GM12878 (cell line): Measurements from ENCODE around the gene MFSD6.

Source experiments
- CHD2 ChIP-seq: IDR thresholded peaks from 2 replicates; pipeline ENCODE4 v1.6.1; 2011; ENCODE audit warnings: low read depth, low read length, improper control_type of control experiment, borderline replicate concordance
- CREB1 ChIP-seq: IDR thresholded peaks from 2 replicates; pipeline ENCODE4 v1.6.1; 2012; ENCODE audit warnings: low read depth, mild to moderate bottlenecking, inconsistent platforms
- EZH2 ChIP-seq: IDR thresholded peaks from 2 replicates; pipeline ENCODE4 v1.6.1; 2012; ENCODE audit warnings: low read depth, mild to moderate bottlenecking, control low read depth, inconsistent platforms, low read length, borderline replicate concordance; ENCODE audit not compliant: control insufficient read depth
- KDM1A ChIP-seq: fragments of 200-600 bp; sonication (generic); IDR thresholded peaks from 2 replicates; pipeline ENCODE4 v1.6.1; 2016; ENCODE audit warnings: borderline replicate concordance
- LARP7 ChIP-seq: fragments of 450-650 bp; IDR thresholded peaks from 2 replicates; pipeline ENCODE4 v1.6.1; 2017; ENCODE audit warnings: mild to moderate bottlenecking
- NFYA ChIP-seq: IDR thresholded peaks from 2 replicates; pipeline ENCODE4 v1.6.1; 2011; ENCODE audit warnings: low read depth, mild to moderate bottlenecking, low read length, improper control_type of control experiment, borderline replicate concordance
- RAD21 ChIP-seq: IDR thresholded peaks from 2 replicates; pipeline ENCODE4 v1.6.1; 2011; ENCODE audit warnings: mild to moderate bottlenecking, low read depth, low read length, moderate library complexity; ENCODE audit not compliant: insufficient read depth
- TAF1 ChIP-seq: IDR thresholded peaks from 2 replicates; pipeline ENCODE4 v1.6.1; 2011; ENCODE audit warnings: mild to moderate bottlenecking, low read depth, low read length, borderline replicate concordance
- ZSCAN29 ChIP-seq: fragments of 450-650 bp; IDR thresholded peaks from 2 replicates; pipeline ENCODE4 v1.6.1; 2017; ENCODE audit warnings: mild to moderate bottlenecking, moderate library complexity
- TF ChIP-seq, protein P1 (sequence below): IDR thresholded peaks from 2 replicates; pipeline ENCODE4 v1.6.1; 2012; ENCODE audit warnings: low read depth, low read length, improper control_type of control experiment
- TF ChIP-seq, protein P2 (sequence below), 3 experiments: IDR thresholded peaks in 2 of 3; conservative IDR thresholded peaks in 1 of 3; 2 replicates each; pipeline ENCODE4 v1.5.1; 2011; ENCODE audit warnings: low read depth in 3 of 3, low read length in 3 of 3, mild to moderate bottlenecking in 3 of 3, control low read depth in 2 of 3, moderate library complexity in 2 of 3, inconsistent platforms in 1 of 3, mixed read lengths in 1 of 3; ENCODE audit not compliant: control insufficient read depth in 2 of 3, insufficient read depth in 1 of 3; ENCODE audit errors: extremely low read depth in 1 of 3
- TF ChIP-seq, protein P3 (sequence below): fragments of 450-650 bp; IDR thresholded peaks from 2 replicates; pipeline ENCODE4 v1.6.1; 2017; ENCODE audit warnings: low read depth, mild to moderate bottlenecking, moderate library complexity

DNA sequence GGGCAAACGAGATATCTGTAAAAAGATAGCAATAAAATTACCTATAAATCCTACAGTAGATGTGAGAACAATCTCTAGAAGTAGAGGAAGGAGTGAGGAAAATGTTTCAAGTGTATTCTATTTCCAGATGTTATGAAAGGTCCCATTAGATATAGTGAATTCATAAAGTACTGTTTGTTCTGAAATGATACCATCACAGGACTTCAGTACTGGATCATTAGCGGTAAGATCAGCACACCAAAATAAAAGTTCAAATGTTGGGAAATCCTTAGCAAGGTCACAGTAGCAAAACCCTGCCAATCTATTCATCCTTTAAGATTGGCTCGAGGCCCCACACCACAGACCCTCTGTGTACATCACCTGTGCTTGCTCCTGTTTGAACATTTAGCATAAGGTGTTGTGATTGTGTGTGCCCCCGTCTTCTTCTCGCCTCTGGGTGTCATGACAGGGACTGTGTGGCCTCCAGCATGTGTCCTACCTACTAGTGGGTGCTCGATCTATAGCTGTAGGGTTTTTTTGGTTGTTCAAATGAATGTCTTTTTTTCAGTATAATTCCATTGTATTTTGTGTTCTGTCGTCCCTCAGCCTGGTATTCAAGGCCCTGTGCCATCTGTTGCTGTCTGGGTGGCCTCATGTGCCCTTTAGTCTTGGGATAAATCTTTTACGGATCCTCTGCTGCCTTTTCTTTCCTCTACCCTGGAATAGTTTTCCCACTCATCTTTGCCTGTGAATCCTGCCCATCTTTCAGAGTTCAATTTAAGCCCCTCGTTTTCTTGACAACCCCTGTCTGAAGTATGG, 9.1 kb downstream of the MFSD6 start:
- TF ChIP-seq EZH2: no peak
- no peak for TF ChIP-seq TAF1
- TF ChIP-seq, protein P1, sequence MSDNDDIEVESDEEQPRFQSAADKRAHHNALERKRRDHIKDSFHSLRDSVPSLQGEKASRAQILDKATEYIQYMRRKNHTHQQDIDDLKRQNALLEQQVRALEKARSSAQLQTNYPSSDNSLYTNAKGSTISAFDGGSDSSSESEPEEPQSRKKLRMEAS: no peak
- TF ChIP-seq RAD21: no peak
- no peak for TF ChIP-seq KDM1A
- no peak for TF ChIP-seq CREB1
- no peak for TF ChIP-seq LARP7
- TF ChIP-seq, protein P2, sequence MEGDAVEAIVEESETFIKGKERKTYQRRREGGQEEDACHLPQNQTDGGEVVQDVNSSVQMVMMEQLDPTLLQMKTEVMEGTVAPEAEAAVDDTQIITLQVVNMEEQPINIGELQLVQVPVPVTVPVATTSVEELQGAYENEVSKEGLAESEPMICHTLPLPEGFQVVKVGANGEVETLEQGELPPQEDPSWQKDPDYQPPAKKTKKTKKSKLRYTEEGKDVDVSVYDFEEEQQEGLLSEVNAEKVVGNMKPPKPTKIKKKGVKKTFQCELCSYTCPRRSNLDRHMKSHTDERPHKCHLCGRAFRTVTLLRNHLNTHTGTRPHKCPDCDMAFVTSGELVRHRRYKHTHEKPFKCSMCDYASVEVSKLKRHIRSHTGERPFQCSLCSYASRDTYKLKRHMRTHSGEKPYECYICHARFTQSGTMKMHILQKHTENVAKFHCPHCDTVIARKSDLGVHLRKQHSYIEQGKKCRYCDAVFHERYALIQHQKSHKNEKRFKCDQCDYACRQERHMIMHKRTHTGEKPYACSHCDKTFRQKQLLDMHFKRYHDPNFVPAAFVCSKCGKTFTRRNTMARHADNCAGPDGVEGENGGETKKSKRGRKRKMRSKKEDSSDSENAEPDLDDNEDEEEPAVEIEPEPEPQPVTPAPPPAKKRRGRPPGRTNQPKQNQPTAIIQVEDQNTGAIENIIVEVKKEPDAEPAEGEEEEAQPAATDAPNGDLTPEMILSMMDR (IDR thresholded peaks at IDR 0.05 in 2 of 3, conservative IDR thresholded peaks at IDR 0.05 in 1 of 3; ENCODE audit: control insufficient read depth in 2 of 3, extremely low read depth in 1 of 3, insufficient read depth in 1 of 3, low read depth in 3 of 3, low read length in 3 of 3): no peak
- TF ChIP-seq, protein P3, sequence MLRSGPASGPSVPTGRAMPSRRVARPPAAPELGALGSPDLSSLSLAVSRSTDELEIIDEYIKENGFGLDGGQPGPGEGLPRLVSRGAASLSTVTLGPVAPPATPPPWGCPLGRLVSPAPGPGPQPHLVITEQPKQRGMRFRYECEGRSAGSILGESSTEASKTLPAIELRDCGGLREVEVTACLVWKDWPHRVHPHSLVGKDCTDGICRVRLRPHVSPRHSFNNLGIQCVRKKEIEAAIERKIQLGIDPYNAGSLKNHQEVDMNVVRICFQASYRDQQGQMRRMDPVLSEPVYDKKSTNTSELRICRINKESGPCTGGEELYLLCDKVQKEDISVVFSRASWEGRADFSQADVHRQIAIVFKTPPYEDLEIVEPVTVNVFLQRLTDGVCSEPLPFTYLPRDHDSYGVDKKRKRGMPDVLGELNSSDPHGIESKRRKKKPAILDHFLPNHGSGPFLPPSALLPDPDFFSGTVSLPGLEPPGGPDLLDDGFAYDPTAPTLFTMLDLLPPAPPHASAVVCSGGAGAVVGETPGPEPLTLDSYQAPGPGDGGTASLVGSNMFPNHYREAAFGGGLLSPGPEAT: no peak
- no peak for TF ChIP-seq ZSCAN29
- TF ChIP-seq CHD2: no peak
- TF ChIP-seq NFYA: no peak
